OCI-LY1 (cell line): ENCODE measurements around the gene ANKFN1.
"Not testable (repeated sequence)": the region's sequence is repeated elsewhere in the genome, so short reads cannot be mapped to it uniquely, and the experiment has no call there.

Experiments used
- H2AFZ ChIP-seq: fragments of 200-600 bp; sonication (generic), shearing (Covaris generic); 2 replicates; pipeline ENCODE4 v1.6.0; 2014; ENCODE audit warnings: antibody characterized with exemption, mild to moderate bottlenecking, low read length
- H3F3A ChIP-seq: fragments of 200-600 bp; sonication (generic), shearing (Covaris generic); 2 replicates; pipeline ENCODE4 v1.6.0; 2014; ENCODE audit warnings: mild to moderate bottlenecking, antibody characterized with exemption, low read length, moderate library complexity; ENCODE audit not compliant: insufficient read depth
- H3K27ac ChIP-seq: fragments of 200-600 bp; sonication (generic); 2 replicates; pipeline ENCODE4 v1.5.1; 2014; ENCODE audit warnings: low read length, mixed run types, mild to moderate bottlenecking, low read depth; ENCODE audit not compliant: poor library complexity, severe bottlenecking
- H3K27me3 ChIP-seq: fragments of 200-600 bp; sonication (generic); 2 replicates; pipeline ENCODE4 v1.6.0; 2014; ENCODE audit warnings: antibody characterized with exemption, mild to moderate bottlenecking, low read length, moderate library complexity; ENCODE audit not compliant: insufficient read depth
- H3K36me3 ChIP-seq: fragments of 200-600 bp; sonication (generic); 2 replicates; pipeline ENCODE4 v1.6.1; 2014; ENCODE audit warnings: mild to moderate bottlenecking, antibody characterized with exemption, low read length, moderate library complexity, mixed read lengths; ENCODE audit not compliant: insufficient read depth
- H3K4me1 ChIP-seq: fragments of 200-600 bp; sonication (generic); 2 replicates; pipeline ENCODE4 v1.5.1; 2014; ENCODE audit warnings: mild to moderate bottlenecking, low read length, moderate library complexity; ENCODE audit not compliant: insufficient read depth, severe bottlenecking
- H3K4me2 ChIP-seq: fragments of 200-600 bp; sonication (generic), shearing (Covaris generic); 2 replicates; pipeline ENCODE4 v1.6.1; 2014; ENCODE audit warnings: low read length
- H3K4me3 ChIP-seq: fragments of 200-600 bp; sonication (generic); 2 replicates; pipeline ENCODE4 v1.5.1; 2014; ENCODE audit warnings: low read length, low read depth, mild to moderate bottlenecking, mixed read lengths; ENCODE audit not compliant: poor library complexity, severe bottlenecking
- H3K79me2 ChIP-seq: fragments of 200-600 bp; shearing (Covaris generic); 2 replicates; pipeline ENCODE4 v1.6.1; 2016; ENCODE audit warnings: mixed run types, low read length, mixed read lengths; ENCODE audit not compliant: insufficient read depth
- H3K9ac ChIP-seq: fragments of 200-600 bp; sonication (generic), shearing (Covaris generic); 2 replicates; pipeline ENCODE4 v1.6.1; 2014; ENCODE audit warnings: mild to moderate bottlenecking, low read length, mixed read lengths
- H3K9me2 ChIP-seq: fragments of 200-600 bp; sonication (generic), shearing (Covaris generic); 2 replicates; pipeline ENCODE4 v1.6.1; 2014; ENCODE audit warnings: low read depth, mild to moderate bottlenecking, low read length, mixed read lengths
- H3K9me3 ChIP-seq: fragments of 200-600 bp; shearing (Covaris generic); 2 replicates; pipeline ENCODE4 v1.6.1; 2014; ENCODE audit warnings: low read length, mixed read lengths
- H4K20me1 ChIP-seq: fragments of 200-600 bp; sonication (generic), shearing (Covaris generic); 2 replicates; pipeline ENCODE4 v1.6.0; 2016; ENCODE audit warnings: mild to moderate bottlenecking, low read length; ENCODE audit not compliant: insufficient read depth
- CTCF ChIP-seq: fragments of 200-600 bp; sonication (generic), shearing (Covaris generic); IDR thresholded peaks from 2 replicates; pipeline ENCODE4 v1.5.1; 2017; ENCODE audit warnings: mild to moderate bottlenecking, antibody characterized with exemption, low read length, moderate library complexity, mixed read lengths
- EZH2 ChIP-seq: fragments of 200-600 bp; sonication (generic), shearing (Covaris generic); IDR thresholded peaks from 2 replicates; pipeline ENCODE4 v1.8.0; 2017; ENCODE audit warnings: borderline replicate concordance, mixed run types, mild to moderate bottlenecking, antibody characterized with exemption, low read length, moderate library complexity, mixed read lengths

Gene ANKFN1

DNA sequence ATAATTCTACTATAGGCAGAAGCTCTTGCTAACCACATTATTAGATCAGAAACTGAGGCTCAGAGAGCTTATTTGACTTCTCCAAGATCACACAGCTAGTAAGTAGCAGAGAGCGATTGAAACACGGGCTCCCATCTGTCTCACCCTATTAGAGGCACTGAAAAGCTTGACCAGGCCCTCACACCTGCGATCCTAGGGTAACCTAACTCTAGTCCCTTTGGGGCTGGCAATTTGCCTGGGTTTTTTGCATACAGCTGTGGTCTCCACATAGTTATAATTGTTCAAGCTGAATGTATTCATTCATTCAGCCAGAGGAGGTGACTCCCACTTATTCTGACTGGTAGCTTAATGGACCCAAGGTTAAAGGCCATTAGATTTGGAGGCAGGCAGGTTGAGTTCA is 121.2 kb downstream of the ANKFN1 start:
- H2AFZ ChIP-seq, result no peak overlapping the region
- H3K9ac ChIP-seq, result no peak overlapping the region
- no peaks in the 10 kb centered on the region for H3K9me3 ChIP-seq
- H4K20me1 ChIP-seq, result no peaks in the 10 kb centered on the region
- TF ChIP-seq CTCF, result no peak
- no peak for TF ChIP-seq EZH2
- H3K4me3 ChIP-seq, result no peak overlapping the region
- no peaks in the 10 kb centered on the region for H3K4me1 ChIP-seq
- H3K9me2 ChIP-seq, result no peaks in the 10 kb centered on the region
- H3K27ac ChIP-seq, result no peak overlapping the region
- H3K27me3 ChIP-seq, result no peaks in the 10 kb centered on the region
- H3F3A ChIP-seq, result no peaks in the 10 kb centered on the region
- no peak overlapping the region for H3K4me2 ChIP-seq
- H3K36me3 ChIP-seq, result no peaks in the 10 kb centered on the region
- H3K79me2 ChIP-seq, result no peaks in the 10 kb centered on the region

GRCh38 chr17:56284482-56284881 is 131.2 kb downstream of the ANKFN1 start:
- Histone ChIP-seq H3K9me3 (no peaks in the 10 kb centered on the region), H3K4me1 (no peaks in the 10 kb centered on the region), H2AFZ (no peak overlapping the region), H3K9ac (no peak overlapping the region), H3K27me3 (no peaks in the 10 kb centered on the region), H3F3A (no peaks in the 10 kb centered on the region), H4K20me1 (no peaks in the 10 kb centered on the region), H3K36me3 (no peaks in the 10 kb centered on the region), H3K4me2 (no peak overlapping the region), H3K4me3 (no peak overlapping the region), H3K27ac (no peak overlapping the region), H3K9me2 (no peaks in the 10 kb centered on the region), H3K79me2 (no peaks in the 10 kb centered on the region)
- TF ChIP-seq EZH2, result no peak
- TF ChIP-seq CTCF, result no peak

GRCh38 chr17:56288786-56289185 is 135.5 kb downstream of the ANKFN1 start:
- H3K4me3 ChIP-seq, H3K27ac ChIP-seq, H3K4me2 ChIP-seq, H3K9me2 ChIP-seq, H3K9me3 ChIP-seq, H2AFZ ChIP-seq, H3K27me3 ChIP-seq, H4K20me1 ChIP-seq, H3K36me3 ChIP-seq, H3K79me2 ChIP-seq, H3K4me1 ChIP-seq, H3F3A ChIP-seq, H3K9ac ChIP-seq: not testable (repeated sequence)

DNA sequence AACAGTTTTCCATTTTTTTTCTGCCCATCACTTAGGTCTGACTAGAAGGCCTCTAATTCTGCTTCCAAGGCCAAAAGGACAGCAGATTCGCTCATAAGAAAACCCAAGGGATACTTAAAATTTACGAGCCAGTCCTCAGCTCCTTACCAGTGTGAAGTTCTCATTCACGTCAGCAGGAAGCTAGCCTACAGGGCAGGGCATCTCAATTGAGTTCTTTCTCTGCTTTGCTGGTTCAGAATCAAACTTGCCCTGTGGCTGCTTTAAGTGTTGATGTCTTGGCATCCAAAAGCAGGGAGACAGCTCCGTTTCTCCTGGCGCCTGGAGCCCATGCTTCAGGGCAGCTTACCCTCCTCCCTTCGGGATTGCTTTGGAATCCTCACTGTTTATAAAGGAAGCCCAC is 136.0 kb downstream of the ANKFN1 start:
- Histone ChIP-seq H3K9ac (no peak overlapping the region), H3K9me3 (no peaks in the 10 kb centered on the region), H3K4me3 (no peak overlapping the region), H3F3A (no peaks in the 10 kb centered on the region), H3K9me2 (no peaks in the 10 kb centered on the region), H3K4me2 (no peak overlapping the region), H3K79me2 (no peaks in the 10 kb centered on the region), H3K27ac (no peak overlapping the region), H4K20me1 (no peaks in the 10 kb centered on the region), H3K27me3 (no peaks in the 10 kb centered on the region), H3K4me1 (no peaks in the 10 kb centered on the region), H3K36me3 (no peaks in the 10 kb centered on the region), H2AFZ (no peak overlapping the region)
- TF ChIP-seq EZH2, result no peak
- no peak for TF ChIP-seq CTCF
